Uterus (tissue), 4 donors: ENCODE measurements around the gene DIS3L. TPM values are rescaled to one million over a fixed set of nuclear protein-coding genes. Genes with fewer than 3 reads are reported as not detected.

Experiments used
- DNase-seq, 2 donors: peaks; one replicate each; pipeline ENCODE4 v3.0.0-alpha.2; 2019 to 2020
- H3K27ac ChIP-seq, 2 donors: fragments of 200-600 bp; sonication (generic); 1 replicate in 1 of 2; 2 replicates in 1 of 2; pipeline ENCODE4 v1.5.1; 2016 to 2018
- H3K27me3 ChIP-seq, 2 donors: fragments of 200-600 bp; sonication (generic); one replicate each; pipeline ENCODE4 v1.5.1; 2018 to 2019; ENCODE audit warnings: control low read depth in 1 of 2
- H3K36me3 ChIP-seq, 2 donors: fragments of 200-600 bp; sonication (generic); one replicate each; pipeline ENCODE4 v1.5.1; 2019; ENCODE audit warnings: control low read depth in 1 of 2
- H3K4me1 ChIP-seq, 2 donors: fragments of 200-600 bp; sonication (generic); one replicate each; pipeline ENCODE4 v1.5.1; 2018 to 2019; ENCODE audit warnings: control low read depth in 1 of 2
- H3K4me3 ChIP-seq, 2 donors: fragments of 200-600 bp; sonication (generic); 1 replicate in 1 of 2; 2 replicates in 1 of 2; pipeline ENCODE4 v1.5.1; 2018 to 2019; ENCODE audit warnings: mild to moderate bottlenecking in 1 of 2
- H3K9me3 ChIP-seq, 2 donors: fragments of 200-600 bp; sonication (generic); one replicate each; pipeline ENCODE4 v1.5.1; 2019; ENCODE audit warnings: control low read depth in 1 of 2
- CTCF ChIP-seq, 4 experiments: fragments of 200-600 bp in 2 of 4; fragments of 450-650 bp in 2 of 4; sonication (generic) in 2 of 4; IDR thresholded peaks; one replicate each; pipeline ENCODE4 v1.5.1; 2016 to 2019; ENCODE audit warnings: antibody characterized with exemption in 4 of 4, mild to moderate bottlenecking in 2 of 4, moderate library complexity in 1 of 4
- POLR2A ChIP-seq, 2 donors: fragments of 450-650 bp; IDR thresholded peaks; one replicate each; pipeline ENCODE4 v1.6.1; 2016; ENCODE audit warnings: antibody characterized with exemption in 2 of 2, mild to moderate bottlenecking in 1 of 2, moderate library complexity in 1 of 2
- intact Hi-C: fragments of 100-400 bp; cut with DNase I; formaldehyde crosslinking; loops from one replicate; pipeline ENCODE4 v1.15.1; 2023; ENCODE audit warnings: low total_unique reads
- total RNA-seq, 4 donors: library from RNA; depleted of rRNA in 3 of 4; stranded (reverse); fragments of >200 nt in 3 of 4; gene quantifications; one replicate each; pipeline versions ENCODE4 v1.1.0 to v1.2.4, GENCODE V29; 2014 to 2023
- donor health status: DM: yes; HTN: yes; CAD: no.

DIS3L gene
- total RNA-seq, 4 donors from 2014 or later: 15.1 to 68.7 (median 32.0) TPM

DNA sequence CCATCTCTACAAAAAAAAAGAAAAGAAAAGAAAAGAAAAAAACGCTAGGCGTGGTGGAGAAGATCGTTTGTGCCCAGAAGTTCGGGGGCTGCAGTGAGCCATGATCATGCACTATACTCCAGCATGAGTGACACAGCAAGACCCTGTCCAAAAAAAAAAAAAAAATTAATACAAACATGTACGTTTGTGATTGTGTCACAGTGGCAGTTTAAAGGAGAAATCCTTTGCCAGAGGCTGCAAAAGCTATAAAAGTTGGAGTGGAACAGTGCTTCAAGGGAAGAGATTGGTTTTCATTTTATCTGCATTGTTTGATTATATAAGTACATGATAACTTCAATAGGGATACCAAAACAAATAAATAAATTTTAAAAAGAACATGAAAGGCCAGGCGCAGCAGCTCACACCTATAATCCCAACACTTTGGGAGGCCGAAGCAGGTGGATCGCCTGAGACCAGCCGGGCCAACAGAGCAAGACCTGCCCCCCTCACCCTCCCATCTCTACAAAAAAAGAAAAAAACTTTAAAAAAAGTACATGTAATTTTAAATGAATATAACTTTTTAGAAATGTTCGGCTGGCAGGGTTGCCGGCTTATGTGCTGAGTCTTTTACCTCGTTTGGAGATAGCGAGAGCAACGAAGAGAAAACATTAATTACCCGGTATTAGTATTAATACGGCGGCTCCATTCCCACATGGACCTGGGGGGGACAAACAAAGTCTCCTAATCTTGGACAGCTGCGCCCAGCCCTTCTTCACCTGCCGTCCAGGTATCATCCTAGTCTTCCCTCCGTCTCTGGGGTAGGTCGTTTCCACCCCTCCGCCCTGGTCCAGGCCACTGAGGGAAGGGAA lies 573 bp upstream of the DIS3L start:
- H3K4me3 ChIP-seq: peak overlapping the region; percentile 50 to 78
- peak overlapping the region; percentile 90 to 94 for H3K27ac ChIP-seq
- peaks cover 0 to 21% of the 10 kb centered on the region in 2 donors for H3K4me1 ChIP-seq
- no peak for DNase-seq
- intact Hi-C loops: no loop called here
- H3K36me3 ChIP-seq: no peaks in the 10 kb centered on the region
- TF ChIP-seq POLR2A (IDR thresholded peaks at IDR 0.05) (no peak), CTCF (IDR thresholded peaks at IDR 0.05) (no peak)
- no peaks in the 10 kb centered on the region for H3K27me3 ChIP-seq
- H3K9me3 ChIP-seq: no peaks in the 10 kb centered on the region

- peak overlapping the region; percentile 50 to 78 for H3K4me3 ChIP-seq
- no peaks in the 10 kb centered on the region for H3K36me3 ChIP-seq
- DNase-seq: peak in 1 of 2 donors; percentile 16
- intact Hi-C loops: no loop called here
- TF ChIP-seq POLR2A (IDR thresholded peaks at IDR 0.05): no peak
- TF ChIP-seq CTCF (IDR thresholded peaks at IDR 0.05): no peak
- H3K9me3 ChIP-seq: no peaks in the 10 kb centered on the region
- H3K27me3 ChIP-seq: no peaks in the 10 kb centered on the region
- H3K27ac ChIP-seq: peak overlapping the region; percentile 90 to 94
- H3K4me1 ChIP-seq: peaks cover 0 to 15% of the 10 kb centered on the region in 2 donors
These were observed 976 bp downstream of the DIS3L start for GRCh38 chr15:66294157-66294931.

GRCh38 chr15:66294932-66295235 lies 1.5 kb downstream of the DIS3L start:
- no peaks in the 10 kb centered on the region for H3K36me3 ChIP-seq
- H3K4me3 ChIP-seq: peak overlapping the region in 1 of 2 donors; percentile 78
- no peaks in the 10 kb centered on the region for H3K27me3 ChIP-seq
- intact Hi-C loops: no loop called here
- H3K27ac ChIP-seq: peak overlapping the region; percentile 90 to 94
- H3K9me3 ChIP-seq: no peaks in the 10 kb centered on the region
- TF ChIP-seq POLR2A (IDR thresholded peaks at IDR 0.05): no peak
- TF ChIP-seq CTCF (IDR thresholded peaks at IDR 0.05): no peak
- peaks cover 0 to 15% of the 10 kb centered on the region in 2 donors for H3K4me1 ChIP-seq
- DNase-seq: no peak

DNA sequence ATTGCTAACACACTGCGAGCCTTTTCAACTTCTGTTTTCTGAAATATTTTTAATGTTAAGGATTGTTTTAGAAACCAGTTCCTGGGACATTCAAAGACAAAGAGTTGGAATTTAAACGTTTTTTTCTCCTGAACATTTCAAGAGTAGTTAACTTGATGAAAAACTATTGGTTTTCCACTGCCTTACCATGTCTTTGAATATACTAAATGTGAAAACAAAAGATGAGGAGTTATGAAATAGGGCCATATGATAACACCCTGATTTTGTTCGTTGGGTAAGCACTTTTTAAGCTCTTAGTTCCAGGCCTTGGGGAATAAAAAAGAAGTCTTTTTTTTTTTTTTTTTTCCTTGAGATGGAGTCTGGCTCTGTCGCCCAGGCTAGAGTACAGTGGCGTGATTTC lies 2.8 kb downstream of the DIS3L start:
- Histone ChIP-seq H3K27ac (no peak overlapping the region), H3K4me1 (peaks cover 0 to 15% of the 10 kb centered on the region in 2 donors), H3K9me3 (no peaks in the 10 kb centered on the region), H3K27me3 (no peaks in the 10 kb centered on the region), H3K36me3 (no peaks in the 10 kb centered on the region), H3K4me3 (no peak overlapping the region)
- intact Hi-C loops: no loop called here
- no peak for TF ChIP-seq CTCF (IDR thresholded peaks at IDR 0.05)
- TF ChIP-seq POLR2A (IDR thresholded peaks at IDR 0.05): no peak
- no peak for DNase-seq

DNA sequence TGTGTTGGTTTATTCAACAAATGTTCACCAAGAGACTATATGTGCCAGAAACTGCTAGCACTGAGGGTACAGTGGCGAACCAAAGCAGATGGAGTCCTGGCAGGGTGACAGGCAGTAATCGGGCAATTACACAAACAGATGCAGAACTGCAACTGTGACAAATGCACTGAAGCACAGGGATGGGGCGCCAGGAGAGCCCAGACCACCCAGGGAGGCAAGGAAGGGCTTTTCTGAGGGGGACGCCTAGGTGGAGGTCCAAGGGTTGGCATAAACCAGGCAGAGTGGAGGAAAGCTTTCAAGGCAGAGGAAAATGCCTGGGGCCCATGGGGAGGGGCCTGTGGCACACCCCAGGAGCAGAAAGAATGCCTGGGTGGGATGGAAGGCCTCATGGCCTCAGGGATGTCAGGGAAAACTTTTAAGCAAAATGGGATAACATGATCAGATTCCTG lies 5.5 kb downstream of the DIS3L start:
- intact Hi-C loops: no loop called here
- H3K27ac ChIP-seq: no peak overlapping the region
- H3K27me3 ChIP-seq: no peaks in the 10 kb centered on the region

More for the DNA sequence above, 5.5 kb downstream of the DIS3L start:
- H3K4me1 ChIP-seq: peaks cover 0 to 15% of the 10 kb centered on the region in 2 donors
- no peak for DNase-seq
- no peak overlapping the region for H3K4me3 ChIP-seq
- TF ChIP-seq POLR2A (IDR thresholded peaks at IDR 0.05) (no peak), CTCF (IDR thresholded peaks at IDR 0.05) (no peak)
- H3K36me3 ChIP-seq: no peaks in the 10 kb centered on the region
- no peaks in the 10 kb centered on the region for H3K9me3 ChIP-seq
